Measurements from ENCODE around the gene BOK.
"Not testable (repeated sequence)": the region's sequence is repeated elsewhere in the genome, so short reads cannot be mapped to it uniquely, and the experiment has no call there.

BOK gene
- 0 reads per million in 2 donors for total RNA-seq

GRCh38 chr2:241558532-241559322 is at the start of gene BOK:
BOK (plus strand) TSS chr2:241558745; CDS start chr2:241559484, 739 bp downstream.
- no peak for DNase-seq

- no peak for DNase-seq
Measured at GRCh38 chr2:241509155-241509784, 49.3 kb upstream of the BOK start.

DNA sequence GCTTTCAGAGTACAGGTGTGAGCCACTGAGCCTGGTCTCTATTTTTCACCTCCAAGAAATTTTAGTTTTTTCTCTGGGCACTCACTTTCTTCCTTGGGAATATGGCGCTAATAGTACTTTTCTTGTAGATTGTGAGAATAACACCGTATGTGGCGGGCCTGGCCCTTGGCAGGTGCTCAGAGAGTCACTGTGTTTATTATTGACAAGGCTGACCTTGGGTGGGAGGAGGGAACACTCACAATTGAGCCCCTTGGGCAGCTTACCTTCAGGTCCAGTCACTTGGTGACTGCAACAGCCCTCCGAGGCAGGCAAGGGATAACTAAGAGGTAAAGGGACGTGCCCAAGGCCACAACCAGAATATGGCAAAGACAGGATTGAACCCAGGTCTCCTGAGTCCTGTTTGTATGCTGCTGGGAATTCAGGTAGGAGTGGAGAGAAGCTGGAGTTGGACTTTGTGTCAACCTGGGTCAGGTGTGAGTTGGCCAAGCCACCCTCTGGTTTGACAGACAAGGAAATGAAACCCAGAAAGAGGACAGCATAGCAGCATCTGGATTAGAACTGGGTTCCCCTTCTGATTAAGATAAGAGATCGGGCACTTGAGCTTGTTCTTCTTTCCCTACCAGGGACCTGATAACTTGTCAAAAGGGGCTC is 47.3 kb upstream of the BOK start:
- no peak for DNase-seq

- no peak for DNase-seq
Measured at GRCh38 chr2:241514553-241514952, 44.0 kb upstream of the BOK start.

GRCh38 chr2:241514986-241515737 is 43.4 kb upstream of the BOK start:
- peak in 1 of 5 experiments; percentile 31 for DNase-seq

GRCh38 chr2:241516520-241516965 is 42.0 kb upstream of the BOK start:
- no peak for DNase-seq

DNA sequence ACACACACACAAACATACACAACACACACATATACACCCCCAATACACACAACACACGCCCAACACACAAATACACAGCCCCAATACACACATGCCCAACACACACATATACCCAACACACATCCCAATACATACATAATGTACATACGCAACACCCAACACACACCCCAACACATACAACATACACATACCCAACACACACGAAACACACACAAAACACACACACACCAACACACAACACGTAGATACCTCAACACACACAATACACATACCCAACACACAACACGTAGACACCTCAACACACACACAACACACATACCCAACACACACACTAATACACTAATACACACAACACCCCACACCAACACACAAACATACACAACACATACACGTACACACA is 41.2 kb upstream of the BOK start:
- no peak for DNase-seq

DNA sequence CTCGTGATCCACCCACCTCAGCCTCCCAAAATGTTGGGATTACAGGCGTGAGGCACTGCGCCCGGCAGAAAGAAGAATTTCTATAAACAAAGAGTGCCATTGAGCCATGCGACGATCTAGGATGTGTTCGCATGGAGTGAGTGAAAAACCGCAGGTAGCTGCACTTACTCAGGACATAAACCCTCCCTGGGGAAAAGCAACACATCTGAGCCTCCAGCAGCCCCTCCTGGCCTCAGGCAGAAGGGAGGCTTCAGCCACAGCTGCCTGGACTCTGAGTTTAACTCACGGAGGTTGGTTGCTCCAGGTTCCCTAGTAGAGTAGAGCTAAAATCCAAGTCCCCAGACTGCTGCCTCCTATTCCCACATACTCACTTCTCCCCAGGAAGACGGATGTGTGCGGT is 38.9 kb upstream of the BOK start:
- DNase-seq = no peak

- no peak for DNase-seq
Measured at GRCh38 chr2:241522477-241522876, 36.1 kb upstream of the BOK start.

DNA sequence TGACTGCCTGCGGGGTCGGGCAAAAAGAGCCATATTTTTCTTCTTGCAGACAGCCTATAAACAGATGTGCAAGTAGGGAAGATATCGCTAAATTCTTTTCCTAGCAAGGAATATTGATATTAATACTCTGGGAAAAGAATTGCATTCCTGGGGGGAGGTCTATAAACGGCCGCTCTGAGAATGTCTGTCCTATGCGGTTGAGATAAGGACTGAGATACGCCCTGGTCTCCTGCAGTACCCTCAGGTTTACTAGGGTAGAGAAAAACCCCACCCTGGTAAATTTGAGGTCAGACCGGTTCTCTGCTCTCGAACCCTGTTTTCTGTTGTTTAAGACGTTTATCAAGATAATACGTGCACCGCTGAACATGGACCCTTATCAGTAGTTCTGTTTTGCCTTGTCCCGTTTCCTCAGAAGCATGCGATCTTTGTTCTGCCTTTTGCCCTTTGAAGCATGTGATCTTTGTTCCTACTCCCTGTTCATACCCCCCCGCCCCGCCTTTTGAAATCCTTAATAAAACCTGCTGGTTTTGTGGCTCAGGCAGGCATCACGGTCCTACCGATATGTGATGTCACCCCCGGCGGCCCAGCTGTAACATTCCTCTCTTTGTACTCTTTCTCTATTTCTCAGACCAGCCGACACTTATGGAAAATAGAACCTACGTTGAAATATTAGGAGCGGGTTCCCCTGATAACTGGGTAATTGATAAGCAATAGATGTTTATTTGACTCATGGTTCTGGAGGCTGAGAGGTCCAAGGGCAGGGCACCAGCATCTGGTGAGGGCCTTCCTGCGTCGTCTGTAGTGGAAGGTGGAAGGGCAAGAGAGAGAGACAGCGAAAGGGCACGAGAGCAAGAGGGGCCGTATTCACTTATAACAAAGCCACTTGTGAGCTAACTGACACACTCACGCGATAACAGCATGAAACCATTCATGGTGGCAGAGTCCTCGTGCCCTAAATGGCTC is 32.4 kb upstream of the BOK start:
- DNase-seq = not testable (repeated sequence)

GRCh38 chr2:241530571-241530970 is 28.0 kb upstream of the BOK start:
- DNase-seq = no peak

DNA sequence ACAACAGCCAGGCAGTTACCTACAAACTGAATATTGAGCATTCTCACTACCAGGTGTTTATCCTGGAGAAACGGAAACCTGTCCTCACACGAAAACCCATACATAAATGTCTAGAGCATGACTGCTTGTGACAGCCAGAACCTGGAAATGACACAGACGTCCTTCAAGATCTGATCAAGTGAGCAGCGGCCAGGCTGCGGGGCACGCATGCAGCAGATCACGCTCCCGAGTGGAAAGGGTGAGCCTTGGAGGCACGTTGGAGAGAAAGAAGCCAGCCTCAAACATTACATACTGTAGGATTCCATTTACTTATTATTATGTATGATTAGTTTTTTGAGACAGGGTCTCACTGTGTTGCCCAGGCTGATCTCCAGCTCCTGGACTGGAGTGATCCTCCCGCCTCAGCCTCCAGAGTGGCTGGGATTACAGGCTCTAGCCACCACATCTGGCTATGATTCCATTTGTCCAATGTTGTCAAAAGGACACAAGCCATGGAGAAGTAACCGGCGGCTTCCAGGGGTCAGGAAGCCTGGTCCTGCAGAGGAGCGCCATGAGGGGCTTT is 27.3 kb upstream of the BOK start:
- DNase-seq = no peak

DNA sequence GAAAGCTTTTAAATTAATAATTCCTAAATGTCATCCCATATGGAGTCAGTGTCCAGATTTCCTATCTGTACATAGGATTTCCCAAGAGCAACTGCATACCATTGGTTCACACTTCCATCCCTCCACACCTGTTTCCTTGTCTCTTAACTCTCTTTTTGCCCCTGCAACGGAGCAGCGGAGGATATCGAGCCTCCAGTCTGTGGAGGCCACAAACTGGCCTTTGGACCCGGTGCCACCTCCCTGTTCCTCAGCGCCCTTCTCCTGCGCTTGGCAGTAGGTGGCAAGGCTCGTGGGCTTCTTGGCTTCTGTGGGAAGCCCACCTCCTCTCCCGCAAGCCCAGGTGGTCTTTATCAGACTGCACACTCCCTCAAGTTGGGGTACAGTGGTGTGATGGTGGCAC is 26.4 kb upstream of the BOK start:
- DNase-seq = no peak

DNA sequence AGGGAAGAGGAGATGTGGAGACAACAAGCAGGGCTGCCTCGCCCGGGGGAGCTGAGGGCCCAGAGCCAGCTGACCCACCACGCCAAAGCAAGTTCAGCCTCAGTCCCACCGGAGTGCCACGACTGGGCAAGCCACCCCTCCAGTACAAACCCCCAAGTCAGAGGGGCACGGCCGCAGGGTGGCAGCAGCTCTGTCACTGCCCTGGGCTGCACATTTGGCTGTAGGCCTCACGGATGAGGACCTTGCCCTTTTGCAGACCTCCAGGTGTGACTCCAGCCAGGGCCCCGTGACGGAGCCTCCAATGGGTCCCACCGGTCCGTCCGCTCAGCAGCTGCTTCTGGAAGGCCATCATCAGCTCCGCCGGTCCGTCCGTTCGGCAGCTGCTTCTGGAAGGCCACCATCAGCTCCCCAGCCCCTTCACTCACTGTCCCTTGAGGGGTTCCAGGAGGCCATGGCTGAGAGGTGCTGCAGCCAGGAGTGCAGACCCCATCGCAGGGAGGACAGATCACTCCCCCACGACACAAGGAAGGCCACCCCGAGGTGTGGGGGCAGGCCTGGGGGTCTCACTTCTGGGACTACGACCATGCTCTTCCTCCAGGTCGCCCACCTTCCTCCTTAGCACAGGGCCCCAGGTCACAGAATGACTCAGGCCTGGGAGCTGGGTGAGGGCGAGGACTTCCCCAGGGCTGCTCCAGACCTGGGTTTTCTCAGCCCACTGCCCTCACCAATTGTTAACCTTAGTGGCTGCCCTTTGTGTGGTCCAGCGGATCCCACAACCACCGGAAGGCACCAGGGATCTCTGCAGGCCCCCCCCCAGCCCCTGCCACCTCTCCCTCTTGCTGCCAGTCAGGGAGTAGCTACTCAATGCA is 25.6 kb upstream of the BOK start:
- DNase-seq = no peak

GRCh38 chr2:241534293-241534692 is 24.3 kb upstream of the BOK start:
- no peak for DNase-seq

DNA sequence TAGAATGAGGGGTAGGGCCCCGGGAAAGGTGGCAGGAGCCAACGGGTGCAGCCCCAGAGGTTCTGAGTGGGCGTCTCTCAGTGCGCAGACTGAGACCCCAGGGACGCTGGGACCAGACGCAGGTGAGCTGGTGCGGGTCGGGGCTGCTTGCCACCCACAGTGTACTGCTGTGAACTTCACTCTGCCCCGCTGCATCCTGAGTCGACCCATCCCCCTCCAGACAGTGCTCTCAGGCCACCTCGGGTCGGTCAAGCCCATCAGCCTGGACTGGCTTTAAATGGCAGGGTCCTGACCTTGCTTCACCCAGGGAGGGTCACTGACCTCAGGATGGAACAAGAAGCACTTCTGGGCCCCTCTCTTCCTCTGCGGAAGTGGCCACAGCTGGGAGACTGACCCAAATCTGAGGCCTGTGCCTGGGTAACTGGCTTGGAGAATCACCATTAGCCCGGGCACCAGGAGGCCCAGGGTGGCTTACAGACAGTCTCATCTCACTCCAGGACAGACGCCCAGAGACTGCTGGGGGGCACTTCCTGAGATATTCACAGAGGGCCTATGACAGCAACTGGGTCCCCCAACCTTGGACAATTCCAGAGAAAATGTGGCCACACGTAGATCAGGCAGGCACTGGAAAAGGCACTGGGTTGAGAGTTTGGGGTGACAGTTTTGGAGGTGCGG is 23.7 kb upstream of the BOK start:
- no peak for DNase-seq

- DNase-seq = no peak
Measured at GRCh38 chr2:241535871-241536655, 22.5 kb upstream of the BOK start.

GRCh38 chr2:241538838-241539615 is 19.5 kb upstream of the BOK start:
- DNase-seq = no peak

Measured in T-helper 2 cell (primary cell).